Endothelial cell of umbilical vein (primary cell): Measurements from ENCODE around the gene PIM3. TPM values are rescaled to one million over a fixed set of nuclear protein-coding genes. Genes with fewer than 3 reads are reported as not detected.

ENCODE experiments used
- BruUV-seq: library from RNA; stranded (reverse); fragments of 400-500 nt; replicated peaks from 2 replicates; lab custom pipeline; 2021; lab: Mats Ljungman, UMichigan
- CTCF ChIA-PET: fragments of 300-600, 350-600 bp; sonication (Branson Sonifier 250); formaldehyde crosslinking; loops from one replicate; lab custom pipeline; 2021; ENCODE audit warnings: antibody characterized with exemption, inconsistent platforms; lab: Charles Lee
- POLR2A ChIA-PET: fragments of 300-600, 350-600 bp; sonication (Branson Sonifier 250); formaldehyde crosslinking; loops from one replicate; lab custom pipeline; 2021; ENCODE audit warnings: antibody characterized with exemption, inconsistent platforms; lab: Charles Lee
- DNase-seq: peaks from one replicate; pipeline ENCODE4 v3.0.0-alpha.2; 2011; ENCODE audit warnings: low read depth, low spot score
- FAIRE-seq: peaks from 2 replicates; lab custom pipeline; 2011; peaks lifted over from hg19 to GRCh38; lab: Jason Lieb, UNC
- H2AFZ ChIP-seq: 2 replicates; pipeline ENCODE4 v1.6.0; 2012; ENCODE audit warnings: low read depth, low read length, control low read depth, inconsistent platforms
- H3K27ac ChIP-seq: 2 replicates; pipeline ENCODE4 v1.5.1; 2011; ENCODE audit warnings: low read depth, mild to moderate bottlenecking, control low read depth, low read length, moderate library complexity; ENCODE audit not compliant: insufficient read depth
- H3K27me3 ChIP-seq, 2 experiments: 2 replicates each; pipeline versions ENCODE4 v1.6.0 to v1.6.1; 2011; ENCODE audit warnings: low read length in 2 of 2, mixed read lengths in 1 of 2; ENCODE audit not compliant: control insufficient read depth in 2 of 2, insufficient read depth in 2 of 2
- H3K36me3 ChIP-seq, 2 experiments: 2 replicates in 1 of 2; 3 replicates in 1 of 2; pipeline ENCODE4 v1.5.1; 2011; ENCODE audit warnings: low read length in 2 of 2, mild to moderate bottlenecking in 1 of 2, moderate library complexity in 1 of 2; ENCODE audit not compliant: control insufficient read depth in 2 of 2, insufficient read depth in 2 of 2; ENCODE audit errors: extremely low read depth in 1 of 2
- H3K4me1 ChIP-seq: 3 replicates; pipeline ENCODE4 v1.5.1; 2011; ENCODE audit warnings: mild to moderate bottlenecking, low read length; ENCODE audit not compliant: control insufficient read depth, insufficient read depth; ENCODE audit errors: extremely low read depth
- H3K4me2 ChIP-seq: 2 replicates; pipeline ENCODE4 v1.6.1; 2011; ENCODE audit warnings: low read length, control low read depth, mixed read lengths; ENCODE audit not compliant: insufficient read depth
- H3K4me3 ChIP-seq, 3 experiments: fragments of 200-600 bp in 1 of 3; sonication (generic), shearing (Covaris generic) in 1 of 3; replicated peaks in 1 of 3; 2 replicates each; pipeline ENCODE4 v1.5.1; 2011 to 2016; ENCODE audit warnings: control low read depth in 3 of 3, low read length in 3 of 3, mild to moderate bottlenecking in 2 of 3, inconsistent platforms in 1 of 3, low read depth in 1 of 3, moderate library complexity in 1 of 3; ENCODE audit not compliant: insufficient read depth in 1 of 3
- H3K79me2 ChIP-seq: 2 replicates; pipeline ENCODE4 v1.6.0; 2012; ENCODE audit warnings: low read length, inconsistent platforms; ENCODE audit not compliant: control insufficient read depth, insufficient read depth
- H3K9ac ChIP-seq: replicated peaks from 2 replicates; pipeline ENCODE3; 2011; ENCODE audit warnings: low read length, control low read depth; ENCODE audit not compliant: insufficient read depth; ENCODE audit errors: extremely low read depth
- H3K9me1 ChIP-seq: replicated peaks from 3 replicates; pipeline ENCODE4 v1.6.0; 2011; ENCODE audit warnings: mild to moderate bottlenecking, low read length; ENCODE audit not compliant: control insufficient read depth, insufficient read depth; ENCODE audit errors: extremely low read depth
- H3K9me3 ChIP-seq: replicated peaks from 2 replicates; pipeline ENCODE4 v1.5.1; 2012; ENCODE audit warnings: low read length, inconsistent platforms; ENCODE audit not compliant: control insufficient read depth, insufficient read depth
- H4K20me1 ChIP-seq: replicated peaks from 2 replicates; pipeline ENCODE3; 2011; ENCODE audit warnings: mild to moderate bottlenecking, low read length; ENCODE audit not compliant: control insufficient read depth, insufficient read depth; ENCODE audit errors: extremely low read depth
- EZH2 ChIP-seq: IDR thresholded peaks from 2 replicates; pipeline ENCODE4 v1.6.1; 2012; ENCODE audit warnings: borderline replicate concordance, low read depth, mild to moderate bottlenecking, moderate library complexity, low read length, inconsistent platforms; ENCODE audit not compliant: severe bottlenecking
- FOS ChIP-seq: IDR thresholded peaks from 2 replicates; pipeline ENCODE4 v1.6.1; 2011; ENCODE audit warnings: mild to moderate bottlenecking, low read length, moderate library complexity, borderline replicate concordance; ENCODE audit not compliant: insufficient read depth
- GATA2 ChIP-seq: IDR thresholded peaks from 2 replicates; pipeline ENCODE4 v1.7.0; 2011; ENCODE audit warnings: low read depth, mild to moderate bottlenecking, moderate library complexity, mixed read lengths, low read length; ENCODE audit not compliant: insufficient read length, insufficient read depth
- JUN ChIP-seq: IDR thresholded peaks from 2 replicates; pipeline ENCODE4 v1.6.1; 2011; ENCODE audit warnings: borderline replicate concordance, low read depth; ENCODE audit not compliant: insufficient read length, insufficient read depth
- MYC ChIP-seq: IDR thresholded peaks from one replicate; pipeline ENCODE4 v1.6.1; 2011; ENCODE audit warnings: mild to moderate bottlenecking, low read depth, low read length
- POLR2A ChIP-seq: IDR thresholded peaks from 2 replicates; pipeline ENCODE4 v1.6.1; 2012; ENCODE audit warnings: low read depth, mild to moderate bottlenecking, control low read depth, low read length
- POLR2AphosphoS5 ChIP-seq: IDR thresholded peaks from 2 replicates; pipeline ENCODE4 v1.6.1; 2012; ENCODE audit warnings: low read depth, mild to moderate bottlenecking, control low read depth, low read length, moderate library complexity; ENCODE audit not compliant: insufficient read depth
- dilution Hi-C: fragments of 300-500 bp; cut with MboI; formaldehyde crosslinking; loops from one replicate; pipeline ENCODE4 v1.15.0; 2019; ENCODE audit warnings: low sequenced_read_pairs; ENCODE audit not compliant: extremely low pct_ligation_motif_present
- intact Hi-C: fragments of 100-400 bp; cut with micrococcal nuclease; formaldehyde crosslinking; loops from one replicate; pipeline ENCODE4 v1.10.0; 2022
- polyA plus RNA-seq, 4 experiments: library from polyadenylated mRNA; depleted of rRNA in 3 of 4; stranded (reverse) in 3 of 4; unstranded in 1 of 4; fragments of >200 nt; gene quantifications; 2 replicates each; pipeline versions ENCODE4 v1.2.1 to v1.2.3, GENCODE V29; 2011 to 2012; ENCODE audit warnings: missing spikeins in 1 of 4
- total RNA-seq: library from RNA; stranded (reverse); gene quantifications from 2 replicates; pipeline ENCODE4 v1.2.3, GENCODE V29; 2021
- TF ChIP-seq, protein P1 (sequence below): IDR thresholded peaks from 2 replicates; pipeline ENCODE4 v1.6.1; 2011; ENCODE audit not compliant: insufficient read depth, insufficient read length
- TF ChIP-seq, protein P2 (sequence below), 2 donors: IDR thresholded peaks; 1 replicate in 1 of 2; 2 replicates in 1 of 2; pipeline ENCODE4 v1.5.1; 2011; ENCODE audit warnings: low read length in 2 of 2, mild to moderate bottlenecking in 2 of 2, moderate library complexity in 2 of 2, control low read depth in 1 of 2, inconsistent platforms in 1 of 2, low read depth in 1 of 2; ENCODE audit not compliant: insufficient read depth in 1 of 2; ENCODE audit errors: extremely low read depth in 1 of 2

PIM3 gene
- total and polyA plus RNA-seq, 2 donors (not counting 3 experiments of a cell fraction or from before 2014, with no cell fraction given), result 131 to 185 TPM

DNA sequence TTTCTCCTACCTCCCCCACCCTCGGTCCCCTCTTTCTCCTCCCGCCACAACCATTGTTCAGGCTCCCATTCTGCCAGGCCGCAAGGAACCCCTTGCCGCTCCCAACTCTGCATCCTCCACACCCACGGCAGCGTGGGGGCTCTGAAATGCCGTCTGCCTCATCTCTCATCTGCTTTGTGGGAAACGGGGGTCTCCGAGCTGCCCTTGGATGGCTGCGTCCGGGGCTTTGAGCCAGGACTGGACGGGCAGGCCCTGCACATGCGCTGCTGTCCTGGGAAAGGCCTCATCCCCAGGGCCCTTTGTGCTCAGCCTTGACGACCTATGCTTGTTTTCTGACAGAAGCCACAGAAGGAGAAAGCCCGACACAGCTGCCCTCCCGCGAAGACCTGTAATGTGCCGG is 33.7 kb upstream of the PIM3 start:
- Histone ChIP-seq H3K27ac (no peak overlapping the region), H4K20me1 (no peaks in the 10 kb centered on the region), H2AFZ (no peak overlapping the region), H3K79me2 (no peaks in the 10 kb centered on the region), H3K9ac (no peak overlapping the region), H3K9me3 (no peaks in the 10 kb centered on the region), H3K27me3 (no peaks in the 10 kb centered on the region), H3K9me1 (no peaks in the 10 kb centered on the region), H3K4me2 (no peak overlapping the region), H3K4me3 (no peak overlapping the region), H3K4me1 (peaks cover 20% of the 10 kb centered on the region), H3K36me3 (no peaks in the 10 kb centered on the region)
- no peak for TF ChIP-seq POLR2AphosphoS5
- BruUV-seq, result no TSS peak
- FAIRE-seq, result no peak
- ChIA-PET CTCF (interaction anchor here (1.0 to 2.3 kb wide), 3 partner anchors 103 to 160 kb away, joined by 3 to 31 read pairs (median 12); no protein-coding TSS in a partner anchor), POLR2A (no interaction called here)
- intact Hi-C loops (no loop called here), dilution Hi-C loops (no loop called here)
- no peak for DNase-seq

DNA sequence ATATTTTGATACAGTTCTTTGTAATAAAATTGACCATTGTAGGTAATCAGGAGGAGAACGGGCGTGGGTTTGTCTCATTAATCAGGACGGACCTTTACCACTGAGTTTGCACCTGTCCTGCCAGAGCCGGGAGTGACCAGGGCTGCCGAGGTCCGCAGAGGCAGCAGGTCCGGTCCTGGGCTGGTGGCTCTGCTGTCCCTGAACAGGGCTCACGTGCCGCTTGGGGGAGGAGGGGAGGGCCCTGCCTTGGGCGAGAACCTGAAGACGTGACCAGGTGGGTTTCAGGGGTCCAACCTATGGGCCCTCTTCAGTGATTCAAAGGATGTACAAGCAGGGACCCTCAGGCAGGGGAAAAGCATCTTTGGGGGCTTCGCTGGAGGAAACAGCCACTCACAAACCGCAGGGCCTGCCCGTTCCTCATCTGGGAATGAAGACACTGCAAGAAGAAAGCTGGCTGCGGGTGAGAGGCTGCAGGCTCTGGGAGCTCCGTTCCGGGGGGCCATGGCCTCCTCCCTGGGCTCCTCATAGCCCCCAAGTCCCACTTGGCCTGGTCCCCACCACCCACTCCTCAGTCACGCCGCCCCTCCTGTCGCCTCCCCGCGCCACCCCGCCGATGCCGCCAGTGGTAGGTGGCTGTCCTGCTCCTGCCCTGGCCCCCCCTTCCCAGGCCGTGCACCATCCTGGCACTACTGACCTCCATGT is 32.9 kb upstream of the PIM3 start:
- Histone ChIP-seq H4K20me1 (no peaks in the 10 kb centered on the region), H2AFZ (no peak overlapping the region), H3K27me3 (no peaks in the 10 kb centered on the region), H3K9me3 (no peaks in the 10 kb centered on the region), H3K27ac (no peak overlapping the region), H3K9me1 (no peaks in the 10 kb centered on the region), H3K36me3 (no peaks in the 10 kb centered on the region), H3K4me2 (no peak overlapping the region), H3K4me3 (no peak overlapping the region), H3K79me2 (no peaks in the 10 kb centered on the region), H3K4me1 (peaks cover 20% of the 10 kb centered on the region), H3K9ac (no peak overlapping the region)
- CTCF ChIA-PET, result interaction anchor here (1.0 to 2.3 kb wide), 2 partner anchors 102 to 160 kb away, joined by 3 to 31 read pairs; no protein-coding TSS in a partner anchor
- FAIRE-seq (no peak), DNase-seq (no peak)
- intact Hi-C loops, result no loop called here
- POLR2A ChIA-PET, result no interaction called here
- dilution Hi-C loops, result no loop called here
- BruUV-seq, result no TSS peak
- TF ChIP-seq, protein P1, sequence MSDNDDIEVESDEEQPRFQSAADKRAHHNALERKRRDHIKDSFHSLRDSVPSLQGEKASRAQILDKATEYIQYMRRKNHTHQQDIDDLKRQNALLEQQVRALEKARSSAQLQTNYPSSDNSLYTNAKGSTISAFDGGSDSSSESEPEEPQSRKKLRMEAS, result no peak
- TF ChIP-seq POLR2AphosphoS5 (no peak), MYC (no peak), EZH2 (no peak), POLR2A (no peak), GATA2 (no peak), JUN (no peak), FOS (no peak)
- TF ChIP-seq, protein P2, sequence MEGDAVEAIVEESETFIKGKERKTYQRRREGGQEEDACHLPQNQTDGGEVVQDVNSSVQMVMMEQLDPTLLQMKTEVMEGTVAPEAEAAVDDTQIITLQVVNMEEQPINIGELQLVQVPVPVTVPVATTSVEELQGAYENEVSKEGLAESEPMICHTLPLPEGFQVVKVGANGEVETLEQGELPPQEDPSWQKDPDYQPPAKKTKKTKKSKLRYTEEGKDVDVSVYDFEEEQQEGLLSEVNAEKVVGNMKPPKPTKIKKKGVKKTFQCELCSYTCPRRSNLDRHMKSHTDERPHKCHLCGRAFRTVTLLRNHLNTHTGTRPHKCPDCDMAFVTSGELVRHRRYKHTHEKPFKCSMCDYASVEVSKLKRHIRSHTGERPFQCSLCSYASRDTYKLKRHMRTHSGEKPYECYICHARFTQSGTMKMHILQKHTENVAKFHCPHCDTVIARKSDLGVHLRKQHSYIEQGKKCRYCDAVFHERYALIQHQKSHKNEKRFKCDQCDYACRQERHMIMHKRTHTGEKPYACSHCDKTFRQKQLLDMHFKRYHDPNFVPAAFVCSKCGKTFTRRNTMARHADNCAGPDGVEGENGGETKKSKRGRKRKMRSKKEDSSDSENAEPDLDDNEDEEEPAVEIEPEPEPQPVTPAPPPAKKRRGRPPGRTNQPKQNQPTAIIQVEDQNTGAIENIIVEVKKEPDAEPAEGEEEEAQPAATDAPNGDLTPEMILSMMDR (IDR thresholded peaks at IDR 0.05; ENCODE audit: extremely low read depth in 1 of 2, insufficient read depth in 1 of 2, low read depth in 1 of 2, low read length in 2 of 2), result no peak
